Activated T-cell treated with anti-CD3 and anti-CD28 coated beads for 1 hour (primary cell): ENCODE data around the gene IP6K1.

Experiments
- DNase-seq: peaks from one replicate; pipeline ENCODE4 v3.0.0-alpha.2; 2020; ENCODE audit warnings: low read depth

Gene IP6K1

DNA sequence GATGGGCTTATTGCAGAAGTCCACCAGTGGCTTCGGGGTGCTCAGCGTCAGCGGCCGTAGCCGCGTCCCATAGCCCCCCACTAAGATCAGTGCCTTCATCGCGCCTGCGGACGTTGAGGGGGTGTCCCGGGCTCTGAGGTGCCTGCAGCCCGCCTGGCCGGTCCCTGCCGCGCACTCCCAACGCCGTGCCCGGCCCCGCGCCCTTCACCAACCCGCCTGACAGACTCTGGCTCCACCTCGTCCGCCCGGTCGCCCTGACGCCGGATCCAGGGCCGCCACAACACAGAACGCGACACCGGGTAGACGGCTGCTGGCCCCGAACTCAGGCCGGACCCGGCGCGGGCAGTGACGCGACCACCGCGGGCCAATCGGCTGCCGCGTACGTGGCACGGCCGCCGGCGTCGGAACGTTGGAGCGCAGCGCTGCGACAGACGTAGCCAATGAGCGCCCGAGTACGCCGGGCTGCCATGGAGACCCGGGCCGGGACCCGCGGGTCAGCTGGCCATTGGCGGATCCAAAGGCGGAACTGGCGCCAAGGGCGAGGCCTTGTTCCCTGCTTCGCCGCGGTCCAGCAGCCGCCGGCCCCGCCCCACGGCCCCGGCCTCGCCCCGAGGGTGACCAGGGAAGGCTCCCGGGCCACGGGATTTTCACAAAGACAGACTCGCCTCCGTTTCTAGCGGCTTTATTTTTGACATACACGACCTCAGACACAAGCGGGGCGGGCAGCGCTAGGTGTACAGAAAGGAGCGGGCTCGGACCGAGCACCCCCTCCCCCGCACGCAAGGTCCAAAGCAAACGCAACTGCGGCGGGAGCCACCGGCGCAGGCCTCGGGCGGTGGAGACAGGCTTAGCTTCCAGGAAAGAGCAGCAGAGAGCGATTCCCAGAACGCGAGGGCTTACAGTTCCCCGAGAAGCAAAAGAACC, 62.5 kb downstream of the IP6K1 start, which contains the start of gene GMPPB:
TSS of gene GMPPB (minus strand) at position 324 of the 924 bp plus-strand sequence. CDS start at position 99, 225 bp downstream.
- peak; percentile 83 for DNase-seq

DNA sequence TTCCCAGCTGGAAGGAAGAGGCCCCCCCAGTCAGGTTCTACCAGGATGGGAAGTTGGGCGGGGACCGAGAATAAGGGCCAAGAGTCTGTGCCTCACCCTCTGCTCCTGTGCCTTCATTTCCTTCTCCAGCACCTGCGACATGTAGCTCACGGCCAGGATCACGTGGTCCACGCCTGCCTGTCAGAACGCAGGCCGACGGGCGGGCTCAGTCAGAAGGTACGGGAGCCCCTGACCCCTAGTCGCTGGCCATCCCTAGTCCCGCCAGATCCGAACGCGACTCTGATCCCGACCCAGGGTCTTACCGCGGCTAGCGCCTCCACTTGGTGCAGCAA, 63.1 kb downstream of the IP6K1 start:
- DNase-seq: peak; percentile 37

DNA sequence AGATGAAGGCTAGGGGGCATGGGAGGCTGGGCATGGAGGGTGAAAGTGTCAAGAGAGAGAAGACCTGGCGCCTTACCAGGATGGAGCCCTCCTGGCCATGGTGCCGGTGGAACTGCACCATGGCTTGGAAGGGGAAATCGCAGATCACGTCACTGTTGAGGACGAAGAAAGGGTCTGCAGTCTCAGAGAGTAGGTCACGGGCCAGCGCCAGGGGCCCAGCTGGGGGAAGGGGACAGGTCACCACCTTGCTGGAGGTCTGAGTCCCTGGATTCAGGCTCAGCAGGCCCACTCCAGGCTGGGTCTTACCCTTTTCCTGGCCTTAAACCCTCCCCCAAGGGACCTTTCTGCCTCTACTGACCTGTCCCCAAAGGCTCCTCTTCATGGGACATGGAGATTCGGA, 63.4 kb downstream of the IP6K1 start:
- DNase-seq: no peak

DNA sequence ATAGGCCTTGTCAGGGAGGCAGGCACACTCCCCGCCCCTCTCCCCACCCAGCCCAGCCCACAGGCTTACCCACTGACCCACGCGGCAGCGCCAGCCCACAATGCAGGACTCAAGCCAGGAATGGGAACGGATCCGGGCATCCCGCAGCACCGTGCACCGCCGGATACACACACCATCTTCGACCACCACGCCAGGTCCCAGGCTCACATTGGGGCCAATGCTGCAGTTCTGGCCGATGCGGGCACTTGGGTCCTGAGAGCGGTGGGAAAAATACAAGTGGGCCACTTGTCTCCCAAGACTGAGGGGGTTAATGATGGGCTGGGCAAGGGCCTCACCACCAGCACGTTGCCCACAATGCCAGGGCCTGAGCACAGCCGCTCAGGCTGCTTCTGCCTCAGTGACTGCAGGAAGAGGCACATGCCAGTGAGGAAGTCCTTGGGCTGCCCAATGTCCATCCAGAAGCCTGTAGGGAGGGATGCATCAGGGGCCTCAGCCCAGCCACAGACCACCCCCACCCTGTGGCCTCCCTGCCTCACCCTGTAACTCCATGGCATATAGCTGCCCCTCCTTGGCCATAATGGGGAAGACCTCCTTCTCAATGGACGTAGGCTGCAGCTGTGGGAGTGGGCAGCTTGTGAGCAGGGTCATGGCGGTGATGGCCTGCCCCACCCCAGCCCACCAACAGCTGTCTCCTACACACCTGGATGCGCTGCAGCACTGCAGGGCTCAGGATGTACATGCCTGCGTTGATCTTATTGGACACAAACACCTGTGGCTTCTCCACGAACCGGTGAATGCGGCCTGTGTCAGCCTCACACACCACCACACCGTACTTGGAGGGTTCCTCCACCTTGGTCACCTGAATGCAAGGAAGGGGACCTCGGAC, 64.2 kb downstream of the IP6K1 start:
- no peak for DNase-seq

DNA sequence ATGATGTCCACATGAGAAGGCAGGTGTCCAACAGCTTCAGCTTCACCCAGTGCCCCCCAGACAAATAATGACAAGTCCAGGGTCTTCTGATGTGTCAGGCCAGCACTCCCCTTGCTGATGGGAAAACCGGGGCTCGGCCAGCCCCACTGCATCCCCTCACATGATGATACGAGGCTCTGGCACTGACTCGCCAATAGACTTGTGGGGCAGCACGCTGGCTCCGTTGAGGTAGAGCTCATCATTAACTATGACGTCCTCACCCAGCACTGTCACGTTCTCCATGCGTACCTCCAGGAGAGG, 64.8 kb downstream of the IP6K1 start:
- DNase-seq: no peak

DNA sequence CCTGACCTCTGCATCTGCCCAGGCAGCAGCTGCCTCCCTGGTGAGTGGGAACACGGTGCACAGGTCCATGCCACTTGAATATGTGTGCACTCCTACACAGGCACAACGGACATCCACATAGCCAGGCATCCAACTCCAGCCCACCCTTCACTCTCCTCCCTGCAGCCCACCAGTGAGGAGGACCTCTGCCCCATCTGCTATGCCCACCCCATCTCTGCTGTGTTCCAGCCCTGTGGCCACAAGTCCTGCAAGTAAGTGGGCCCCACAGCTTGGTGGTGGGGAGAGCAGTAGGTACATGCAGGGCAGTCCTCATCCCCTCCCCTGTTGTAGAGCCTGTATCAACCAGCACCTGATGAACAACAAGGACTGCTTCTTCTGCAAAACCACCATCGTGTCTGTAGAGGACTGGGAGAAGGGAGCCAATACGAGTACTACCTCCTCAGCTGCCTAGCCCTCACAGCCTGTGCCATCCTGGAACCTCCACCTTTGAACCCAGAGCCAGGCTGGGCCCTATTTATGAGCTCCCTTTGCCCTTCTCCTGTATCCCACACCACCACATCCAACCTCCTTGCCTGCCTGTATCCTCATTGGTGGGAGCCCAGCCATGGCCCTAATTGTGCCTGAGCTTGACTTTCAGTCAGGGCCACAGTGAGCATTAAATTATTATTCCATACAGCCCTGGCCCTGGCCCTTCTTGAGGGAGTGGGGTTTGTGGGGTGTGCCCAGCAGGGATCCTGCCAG, 65.3 kb downstream of the IP6K1 start:
- no peak for DNase-seq

DNA sequence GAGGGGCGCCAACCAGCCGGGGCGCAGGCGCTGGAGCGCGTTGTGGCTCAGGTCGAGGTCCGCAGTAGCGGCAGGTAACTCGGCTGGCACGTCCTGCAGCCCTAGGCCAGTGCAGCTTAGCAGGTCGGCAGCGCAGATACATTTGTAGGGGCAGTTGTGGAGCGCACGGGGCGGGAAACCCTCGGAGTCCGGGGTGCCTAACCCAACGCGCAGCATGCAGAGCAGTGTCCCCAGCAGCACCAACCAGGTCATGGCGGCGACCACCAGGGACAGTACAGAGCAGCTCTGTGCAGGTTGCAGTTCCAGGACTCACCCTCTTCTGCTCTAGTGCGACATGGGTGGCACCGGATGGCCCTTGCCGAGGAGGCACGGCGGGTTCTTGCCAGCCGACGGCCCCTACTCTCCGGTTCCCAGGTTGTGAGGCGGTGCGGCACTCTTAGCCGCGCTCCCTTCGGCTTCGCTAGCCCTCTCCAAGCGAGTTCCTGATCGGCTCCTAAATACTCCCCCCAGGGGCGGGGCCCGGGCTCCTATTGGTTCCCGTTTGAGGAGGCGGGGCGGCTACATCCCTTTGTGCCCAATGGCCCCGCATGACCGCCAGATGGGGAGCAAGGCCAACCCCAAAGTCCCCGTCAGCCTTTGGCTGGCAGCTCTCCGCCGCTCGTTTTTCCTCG, 67.0 kb downstream of the IP6K1 start, which contains the start of gene AMIGO3:
TSS of gene AMIGO3 (minus strand) at position 471 of the 671 bp plus-strand sequence. CDS start at position 252, 219 bp downstream.
- peak; percentile 86 for DNase-seq

DNA sequence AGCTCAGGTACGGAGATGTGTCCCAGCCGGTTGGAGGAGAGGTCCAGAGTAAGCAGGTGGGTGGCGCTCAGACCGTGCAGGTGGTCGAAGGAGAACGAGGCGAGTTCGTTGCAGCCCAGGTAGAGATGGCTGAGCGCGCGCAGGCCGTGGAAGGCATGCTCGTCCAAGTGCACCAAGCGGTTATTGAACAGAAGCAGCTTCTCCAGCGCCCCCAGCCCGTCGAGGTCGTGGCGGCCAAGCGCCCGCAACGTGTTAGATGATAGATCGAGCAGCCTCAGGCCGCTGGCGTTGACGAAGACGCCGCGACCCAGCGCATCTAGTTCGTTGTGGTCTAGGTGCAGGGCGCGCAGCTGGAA, 67.5 kb downstream of the IP6K1 start:
- no peak for DNase-seq

DNA sequence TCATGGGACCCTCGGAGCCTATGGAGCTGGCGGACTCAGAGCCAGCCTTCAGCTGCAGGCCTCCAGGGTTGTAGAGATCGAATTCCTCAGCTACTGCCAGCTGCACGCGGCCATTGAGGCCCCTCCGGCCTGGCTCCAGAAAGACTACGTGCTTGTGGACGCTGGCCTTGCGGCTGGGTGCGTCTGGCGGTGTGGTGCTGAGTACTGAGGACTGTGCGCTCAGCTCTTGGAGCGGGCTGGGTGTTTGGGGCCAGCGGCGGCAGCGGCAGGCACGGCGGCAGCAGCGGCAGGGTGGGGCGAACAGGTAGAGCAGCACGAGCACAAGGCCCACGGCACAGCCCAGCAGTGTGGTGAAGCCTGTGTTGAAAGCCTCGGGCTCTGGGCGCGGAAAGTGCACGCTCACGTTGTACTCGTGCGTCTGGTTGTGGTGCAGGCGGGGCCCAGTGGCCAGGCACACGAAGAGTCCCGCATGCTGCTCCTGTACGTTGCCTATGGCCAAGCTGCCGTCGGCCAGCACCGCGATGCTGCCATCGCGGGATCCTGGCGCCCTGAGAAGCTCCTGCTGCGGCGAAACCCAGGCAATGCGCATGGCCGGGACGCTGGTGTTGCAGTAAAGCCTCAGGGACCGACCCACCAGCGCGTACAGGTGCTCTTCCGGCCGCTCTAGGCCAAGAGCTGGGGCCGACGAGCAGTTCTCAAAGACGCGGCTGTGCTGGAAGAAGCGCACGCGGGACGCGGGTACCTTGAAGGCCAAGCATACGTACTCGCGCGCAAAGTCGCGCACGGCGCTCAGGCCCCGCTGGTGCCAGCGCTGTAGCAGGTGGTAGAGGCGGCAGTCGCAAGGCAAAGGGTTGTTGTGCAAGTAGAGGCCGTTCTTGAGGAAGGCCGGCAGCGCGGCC, 68.1 kb downstream of the IP6K1 start:
- no peak for DNase-seq

DNA sequence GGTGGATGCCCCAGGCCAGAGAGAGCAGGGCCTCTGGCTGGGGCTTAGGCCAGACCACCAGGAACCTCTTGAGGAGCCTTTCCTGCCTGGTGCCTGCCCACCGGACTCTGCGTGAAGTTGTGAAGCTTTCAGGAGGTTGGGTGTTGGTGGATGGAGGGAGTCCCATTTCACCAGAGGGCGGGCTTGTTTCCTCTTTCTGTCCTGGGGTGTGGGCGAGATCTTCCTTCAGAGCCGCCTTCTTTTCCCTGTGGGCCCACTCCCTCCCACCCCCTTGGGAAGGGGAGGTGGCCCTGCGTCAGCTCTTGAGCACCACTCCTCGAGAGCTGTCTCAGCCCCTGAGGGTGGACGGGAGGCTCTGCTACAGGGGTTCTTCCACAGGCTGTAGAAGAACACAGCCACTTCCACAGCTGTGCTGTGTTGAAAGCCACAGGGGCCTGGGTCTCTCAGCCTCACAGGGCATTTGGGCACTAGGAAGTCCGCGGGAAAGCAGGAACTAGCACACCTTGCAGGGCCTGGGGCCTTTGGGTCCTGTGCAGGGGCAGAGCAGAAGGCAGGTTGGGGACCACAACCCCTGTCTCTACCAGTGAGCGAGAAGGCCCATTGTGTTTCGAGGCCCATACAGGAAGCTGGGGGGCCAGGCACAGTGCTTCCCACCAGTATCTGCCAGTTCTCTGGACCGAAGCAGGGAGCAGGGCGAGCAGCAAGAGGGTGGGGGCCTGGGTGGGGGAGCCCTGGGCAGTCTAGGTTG, 69.0 kb downstream of the IP6K1 start:
- DNase-seq: no peak

DNA sequence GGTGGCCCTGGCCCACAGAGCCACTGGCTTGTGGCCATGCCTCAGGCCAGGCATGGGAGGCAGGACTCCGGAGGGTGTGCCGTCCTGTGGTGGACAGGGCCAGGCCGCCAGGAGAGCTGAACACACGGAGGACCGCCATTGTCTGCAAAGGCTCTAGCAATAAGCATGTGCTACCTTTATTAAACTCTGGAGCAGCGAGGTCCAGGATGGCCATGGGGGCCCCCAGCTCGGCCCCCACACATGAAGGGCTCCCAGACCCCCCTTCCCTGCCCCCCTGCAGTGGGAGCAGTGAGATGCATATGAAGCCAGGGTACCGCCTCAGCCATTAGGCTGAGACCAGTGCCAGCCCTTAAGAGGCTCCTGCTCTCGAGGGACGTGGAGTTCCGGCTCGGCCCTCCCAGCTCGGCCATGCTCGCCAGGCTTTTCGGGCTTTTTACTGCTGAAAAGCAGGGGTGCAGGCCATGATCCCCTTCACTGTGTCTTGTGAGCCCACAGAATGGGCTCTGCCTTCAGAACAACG, 69.6 kb downstream of the IP6K1 start:
- no peak for DNase-seq

DNA sequence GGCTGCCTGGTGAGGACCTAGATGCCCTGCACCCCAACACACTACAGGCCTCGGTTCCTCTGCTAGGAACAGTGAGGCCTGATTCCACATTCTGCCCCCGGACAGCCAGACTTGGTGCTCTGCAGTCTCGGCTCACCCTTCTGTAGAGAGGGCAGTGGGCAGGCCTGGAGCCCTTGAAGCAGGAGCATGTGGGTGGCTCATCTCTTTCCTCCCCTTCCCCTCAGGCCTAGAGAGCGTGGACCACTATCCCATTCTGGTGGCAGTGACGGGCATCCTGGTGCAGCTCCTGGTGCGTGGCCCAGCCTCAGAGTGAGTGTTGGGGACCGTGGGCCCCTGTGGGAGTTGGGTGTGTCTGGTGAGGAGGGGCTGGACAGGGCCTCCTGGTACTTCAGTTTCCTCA, 70.2 kb downstream of the IP6K1 start:
- DNase-seq: no peak

DNA sequence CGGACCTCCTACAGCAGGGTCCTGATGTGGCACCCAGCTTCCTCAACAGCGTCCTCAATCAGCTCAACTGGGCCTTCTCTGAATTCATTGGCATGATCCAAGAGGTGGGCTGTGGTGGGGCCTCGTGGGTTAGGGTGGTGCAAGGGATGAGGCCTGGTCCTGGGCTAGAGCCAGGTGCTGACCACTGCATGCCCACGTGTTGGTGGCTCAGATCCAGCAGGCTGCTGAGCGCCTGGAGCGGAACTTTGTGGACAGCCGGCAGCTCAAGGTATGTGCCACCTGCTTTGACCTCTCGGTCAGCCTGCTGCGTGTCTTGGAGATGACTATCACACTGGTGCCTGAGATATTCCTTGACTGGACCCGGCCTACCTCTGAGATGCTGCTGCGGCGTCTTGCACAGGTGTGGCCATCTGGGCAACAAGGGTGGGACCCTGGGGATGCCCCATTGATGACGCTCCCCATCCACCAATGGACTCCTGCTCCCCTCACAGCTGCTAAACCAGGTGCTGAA, 70.7 kb downstream of the IP6K1 start:
- DNase-seq: no peak

DNA sequence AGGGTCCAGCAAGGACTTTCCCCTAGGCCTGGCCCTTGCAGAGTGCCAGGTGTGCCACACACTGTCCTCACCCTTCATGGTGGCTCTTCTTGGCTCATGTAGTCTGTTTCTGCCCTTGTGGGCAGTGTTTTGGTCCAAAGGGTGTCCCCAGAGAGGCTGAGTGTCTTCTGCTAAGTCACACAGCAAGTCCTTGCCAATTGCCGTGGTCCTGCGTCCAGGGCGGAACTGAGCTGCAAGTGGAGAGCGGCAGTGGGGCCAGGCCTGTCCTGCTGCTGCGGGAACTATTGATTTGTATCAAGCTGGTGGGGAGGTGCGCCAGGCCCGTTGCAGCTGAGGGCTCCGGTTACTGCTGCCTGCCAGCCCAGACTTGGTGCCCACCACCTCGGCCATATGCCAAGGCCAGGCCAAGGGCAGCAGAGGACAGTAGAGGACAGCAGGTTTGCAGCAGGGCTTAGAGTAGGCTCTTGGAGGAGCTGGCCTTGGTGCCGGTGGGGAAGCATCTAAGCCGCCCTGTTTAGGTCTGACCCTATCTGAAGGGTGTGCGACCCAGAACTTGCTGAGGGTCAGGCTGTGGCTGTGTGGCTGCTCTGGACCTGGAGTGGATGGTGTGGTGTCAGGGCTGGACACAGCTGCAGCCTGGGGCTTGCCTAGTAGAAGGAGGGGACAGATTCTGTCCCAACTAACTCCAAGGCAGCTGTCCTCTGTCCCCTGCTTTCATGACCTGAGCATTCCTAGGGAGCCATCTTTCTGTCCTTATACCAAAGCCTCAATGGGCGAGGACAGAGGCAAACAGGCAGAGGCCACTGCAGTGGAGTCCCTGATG, 71.4 kb downstream of the IP6K1 start:
- no peak for DNase-seq

DNA sequence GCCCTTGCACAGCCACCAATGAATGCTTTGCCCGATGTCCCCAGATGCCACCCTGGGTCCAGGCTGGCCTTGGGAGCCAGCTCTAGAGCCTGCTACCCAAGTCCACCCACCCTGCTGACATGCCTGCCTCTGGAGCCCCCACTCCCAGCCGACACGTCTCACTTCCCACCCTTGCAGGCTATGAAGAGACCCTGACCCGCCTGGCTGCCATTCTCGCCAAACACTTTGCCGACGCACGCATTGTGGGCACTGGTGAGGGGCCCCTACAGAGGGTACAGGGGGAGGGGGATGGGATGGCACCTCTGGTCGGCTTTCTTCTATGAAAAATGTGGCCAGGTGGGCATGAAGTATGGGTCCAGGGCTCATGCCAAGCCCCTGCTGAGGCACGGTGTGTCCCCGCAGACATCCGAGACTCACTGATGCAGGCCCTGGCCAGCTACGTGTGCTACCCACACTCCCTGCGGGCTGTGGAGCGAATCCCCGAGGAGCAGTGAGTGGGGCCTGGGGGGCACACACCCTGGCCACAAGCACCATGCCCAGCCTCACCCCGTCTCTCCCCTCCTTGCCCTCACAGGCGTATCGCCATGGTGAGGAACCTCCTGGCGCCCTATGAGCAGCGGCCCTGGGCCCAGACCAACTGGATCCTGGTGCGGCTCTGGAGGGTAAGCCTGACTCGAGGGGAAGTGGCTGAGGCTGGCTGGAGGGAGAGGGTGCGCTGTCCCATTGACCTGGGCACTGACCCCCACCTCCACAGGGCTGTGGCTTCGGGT, 72.8 kb downstream of the IP6K1 start:
- DNase-seq: no peak

DNA sequence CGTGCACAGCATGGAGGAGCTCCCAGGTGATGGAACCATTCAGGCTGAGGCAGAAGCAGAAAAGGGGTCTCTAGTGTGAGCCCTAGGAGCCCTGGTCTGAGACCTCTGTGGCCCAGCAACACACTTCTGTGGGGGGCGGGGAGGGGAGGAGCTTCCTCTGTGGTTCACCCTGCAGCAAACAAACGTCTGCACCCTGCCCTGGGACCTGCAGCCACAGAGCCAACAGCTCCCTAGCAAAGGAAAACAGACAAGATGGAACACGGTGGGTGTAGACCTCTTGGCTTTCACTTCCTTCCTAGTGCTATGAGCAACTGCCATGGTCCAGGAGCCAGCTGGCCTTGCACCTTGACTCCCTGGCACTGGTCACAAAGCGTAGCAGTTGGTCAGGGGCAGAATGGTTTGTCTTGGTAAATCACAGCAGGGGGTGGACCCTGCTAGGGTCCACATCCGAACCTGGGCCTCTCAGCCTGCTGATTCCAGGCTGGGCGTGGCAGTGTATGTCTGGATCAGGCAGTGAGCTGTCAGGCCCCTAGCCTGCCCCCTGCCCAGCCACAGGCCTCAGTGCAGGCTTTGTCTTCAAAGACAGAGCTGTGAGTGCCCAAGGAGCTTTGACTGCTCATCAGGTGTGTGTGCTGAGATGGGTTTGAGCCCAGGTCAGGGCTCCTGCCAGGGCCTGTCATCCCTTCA, 73.6 kb downstream of the IP6K1 start:
- no peak for DNase-seq

DNA sequence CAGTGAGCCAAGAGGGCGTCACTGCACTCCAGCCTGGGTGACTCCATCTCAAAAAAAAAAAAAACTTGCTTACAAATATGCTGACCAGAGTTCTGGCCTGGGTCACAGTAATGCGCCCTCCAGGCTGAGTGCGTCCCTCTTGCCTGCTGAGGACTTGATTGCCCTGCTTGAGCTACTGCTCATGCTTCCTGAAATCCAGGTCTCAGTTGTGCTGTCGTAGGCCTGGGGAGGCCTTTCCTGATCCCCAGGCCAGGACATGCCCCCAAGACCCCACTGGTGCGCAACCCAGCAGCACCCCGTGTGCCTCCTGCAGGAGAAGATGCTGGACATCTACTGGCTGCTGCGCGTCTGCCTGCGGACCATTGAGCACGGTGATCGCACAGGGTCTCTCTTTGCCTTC, 74.2 kb downstream of the IP6K1 start:
- DNase-seq: no peak
